Measurements from ENCODE around the gene ZNF784. TPM values are rescaled to one million over a fixed set of nuclear protein-coding genes. Genes with fewer than 3 reads are reported as not detected.

Gene ZNF784
- total and polyA plus RNA-seq, 4 donors = 0.79 to 6.0 (median 3.8) TPM

DNA sequence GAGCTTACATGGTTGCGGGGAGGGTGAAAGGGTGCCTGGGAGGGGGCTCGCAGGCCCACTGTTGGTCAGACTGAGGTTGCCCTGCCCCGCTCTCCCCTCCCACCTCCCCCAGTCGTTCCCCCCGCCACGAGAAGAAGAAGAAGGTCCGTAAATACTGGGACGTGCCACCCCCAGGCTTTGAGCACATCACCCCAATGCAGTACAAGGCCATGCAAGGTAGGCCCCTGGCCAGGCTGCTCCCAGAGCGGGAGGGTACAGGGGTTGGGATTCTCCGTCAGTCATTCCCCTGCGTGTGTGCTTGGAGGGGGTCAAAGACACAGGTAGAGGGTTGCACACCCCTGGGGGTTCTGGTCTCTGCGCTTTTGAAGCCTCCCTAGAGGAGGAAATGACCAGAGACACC is 36.0 kb upstream of the ZNF784 start:
- no peaks in the 10 kb centered on the region for H3K9me3 ChIP-seq (ENCODE audit: control insufficient read depth in 4 of 4, low read length in 3 of 4)
- H3K36me3 ChIP-seq (ENCODE audit: control insufficient read depth in 4 of 4, insufficient read depth in 3 of 4, low read depth in 1 of 4, low read length in 3 of 4) = peaks cover 25 to 45% (median 27%) of the 10 kb centered on the region in 4 donors
- peaks cover 8 to 36% (median 35%) of the 10 kb centered on the region in 4 donors for H3K4me1 ChIP-seq (ENCODE audit: control insufficient read depth in 4 of 4, insufficient read depth in 4 of 4, low read length in 3 of 4)
- no peak for DNase-seq (ENCODE audit: low spot score)
- no peaks in the 10 kb centered on the region for H3K27me3 ChIP-seq (ENCODE audit: control insufficient read depth in 4 of 4, insufficient read depth in 4 of 4, low read length in 3 of 4)
- no peak overlapping the region for H3K9ac ChIP-seq (ENCODE audit: low read depth in 1 of 2, low read length in 2 of 2)
- WGBS = 88% methylated on average over 12 of the region's 12 CpGs
- TF ChIP-seq RAD21 (IDR thresholded peaks at IDR 0.05) = no peak
- TF ChIP-seq, protein P1, sequence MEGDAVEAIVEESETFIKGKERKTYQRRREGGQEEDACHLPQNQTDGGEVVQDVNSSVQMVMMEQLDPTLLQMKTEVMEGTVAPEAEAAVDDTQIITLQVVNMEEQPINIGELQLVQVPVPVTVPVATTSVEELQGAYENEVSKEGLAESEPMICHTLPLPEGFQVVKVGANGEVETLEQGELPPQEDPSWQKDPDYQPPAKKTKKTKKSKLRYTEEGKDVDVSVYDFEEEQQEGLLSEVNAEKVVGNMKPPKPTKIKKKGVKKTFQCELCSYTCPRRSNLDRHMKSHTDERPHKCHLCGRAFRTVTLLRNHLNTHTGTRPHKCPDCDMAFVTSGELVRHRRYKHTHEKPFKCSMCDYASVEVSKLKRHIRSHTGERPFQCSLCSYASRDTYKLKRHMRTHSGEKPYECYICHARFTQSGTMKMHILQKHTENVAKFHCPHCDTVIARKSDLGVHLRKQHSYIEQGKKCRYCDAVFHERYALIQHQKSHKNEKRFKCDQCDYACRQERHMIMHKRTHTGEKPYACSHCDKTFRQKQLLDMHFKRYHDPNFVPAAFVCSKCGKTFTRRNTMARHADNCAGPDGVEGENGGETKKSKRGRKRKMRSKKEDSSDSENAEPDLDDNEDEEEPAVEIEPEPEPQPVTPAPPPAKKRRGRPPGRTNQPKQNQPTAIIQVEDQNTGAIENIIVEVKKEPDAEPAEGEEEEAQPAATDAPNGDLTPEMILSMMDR (IDR thresholded peaks at IDR 0.05; ENCODE audit: low read depth, low read length, missing input control) = no peak
- TF ChIP-seq FOXA1 (IDR thresholded peaks at IDR 0.05) = no peak
- TF ChIP-seq, protein P2, sequence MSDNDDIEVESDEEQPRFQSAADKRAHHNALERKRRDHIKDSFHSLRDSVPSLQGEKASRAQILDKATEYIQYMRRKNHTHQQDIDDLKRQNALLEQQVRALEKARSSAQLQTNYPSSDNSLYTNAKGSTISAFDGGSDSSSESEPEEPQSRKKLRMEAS (IDR thresholded peaks at IDR 0.05) = no peak
- TF ChIP-seq ZBTB33 (IDR thresholded peaks at IDR 0.05) = no peak
- no peak for TF ChIP-seq NR2F2 (IDR thresholded peaks at IDR 0.05)
- no peak overlapping the region for H3K4me3 ChIP-seq (ENCODE audit: low read depth in 1 of 3, low read length in 3 of 3)
- H3K27ac ChIP-seq (ENCODE audit: low read depth in 1 of 2, low read length in 2 of 2) = no peak overlapping the region

DNA sequence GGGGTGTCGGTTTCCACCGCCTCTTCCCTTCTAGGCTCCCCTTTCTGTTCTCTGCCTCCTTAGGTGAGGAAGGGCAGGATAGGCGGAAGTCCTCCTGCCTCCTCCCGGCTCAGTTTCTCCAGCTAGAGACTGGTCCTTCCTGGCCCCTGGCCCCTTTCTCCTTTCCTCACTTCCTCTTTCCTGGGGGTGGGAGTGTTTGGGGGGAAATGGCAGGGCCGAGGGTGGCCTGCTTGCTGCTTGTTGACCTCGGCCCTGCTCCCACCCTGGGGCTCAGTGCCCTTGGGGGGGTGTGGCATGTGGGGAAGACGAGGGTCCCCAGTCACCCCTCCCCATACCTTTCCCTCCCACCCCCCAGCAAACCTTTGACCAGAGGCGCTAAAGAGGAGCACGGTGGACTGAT is 35.5 kb upstream of the ZNF784 start:
- Histone ChIP-seq H3K36me3 (ENCODE audit: control insufficient read depth in 4 of 4, insufficient read depth in 3 of 4, low read depth in 1 of 4, low read length in 3 of 4) (peaks cover 25 to 42% (median 26%) of the 10 kb centered on the region in 4 donors), H3K9ac (ENCODE audit: low read depth in 1 of 2, low read length in 2 of 2) (no peak overlapping the region), H3K27ac (ENCODE audit: low read depth in 1 of 2, low read length in 2 of 2) (no peak overlapping the region), H3K27me3 (ENCODE audit: control insufficient read depth in 4 of 4, insufficient read depth in 4 of 4, low read length in 3 of 4) (no peaks in the 10 kb centered on the region), H3K4me1 (ENCODE audit: control insufficient read depth in 4 of 4, insufficient read depth in 4 of 4, low read length in 3 of 4) (peaks cover 8 to 36% (median 35%) of the 10 kb centered on the region in 4 donors), H3K9me3 (ENCODE audit: control insufficient read depth in 4 of 4, low read length in 3 of 4) (no peaks in the 10 kb centered on the region), H3K4me3 (ENCODE audit: low read depth in 1 of 3, low read length in 3 of 3) (no peak overlapping the region)
- TF ChIP-seq HNF4A (conservative IDR thresholded peaks at IDR 0.05) (no peak), ZBTB33 (IDR thresholded peaks at IDR 0.05) (no peak), NR2F2 (IDR thresholded peaks at IDR 0.05) (no peak), TAF1 (conservative IDR thresholded peaks at IDR 0.05) (no peak), ATF3 (IDR thresholded peaks at IDR 0.05) (no peak), HNF4G (IDR thresholded peaks at IDR 0.05) (no peak), JUND (IDR thresholded peaks at IDR 0.05) (no peak), FOXA2 (IDR thresholded peaks at IDR 0.05) (no peak), RXRA (IDR thresholded peaks at IDR 0.05) (no peak), YY1 (IDR thresholded peaks at IDR 0.05) (no peak), SP1 (IDR thresholded peaks at IDR 0.05) (no peak)
- TF ChIP-seq, protein P2 (IDR thresholded peaks at IDR 0.05) = no peak
- TF ChIP-seq, protein P3, sequence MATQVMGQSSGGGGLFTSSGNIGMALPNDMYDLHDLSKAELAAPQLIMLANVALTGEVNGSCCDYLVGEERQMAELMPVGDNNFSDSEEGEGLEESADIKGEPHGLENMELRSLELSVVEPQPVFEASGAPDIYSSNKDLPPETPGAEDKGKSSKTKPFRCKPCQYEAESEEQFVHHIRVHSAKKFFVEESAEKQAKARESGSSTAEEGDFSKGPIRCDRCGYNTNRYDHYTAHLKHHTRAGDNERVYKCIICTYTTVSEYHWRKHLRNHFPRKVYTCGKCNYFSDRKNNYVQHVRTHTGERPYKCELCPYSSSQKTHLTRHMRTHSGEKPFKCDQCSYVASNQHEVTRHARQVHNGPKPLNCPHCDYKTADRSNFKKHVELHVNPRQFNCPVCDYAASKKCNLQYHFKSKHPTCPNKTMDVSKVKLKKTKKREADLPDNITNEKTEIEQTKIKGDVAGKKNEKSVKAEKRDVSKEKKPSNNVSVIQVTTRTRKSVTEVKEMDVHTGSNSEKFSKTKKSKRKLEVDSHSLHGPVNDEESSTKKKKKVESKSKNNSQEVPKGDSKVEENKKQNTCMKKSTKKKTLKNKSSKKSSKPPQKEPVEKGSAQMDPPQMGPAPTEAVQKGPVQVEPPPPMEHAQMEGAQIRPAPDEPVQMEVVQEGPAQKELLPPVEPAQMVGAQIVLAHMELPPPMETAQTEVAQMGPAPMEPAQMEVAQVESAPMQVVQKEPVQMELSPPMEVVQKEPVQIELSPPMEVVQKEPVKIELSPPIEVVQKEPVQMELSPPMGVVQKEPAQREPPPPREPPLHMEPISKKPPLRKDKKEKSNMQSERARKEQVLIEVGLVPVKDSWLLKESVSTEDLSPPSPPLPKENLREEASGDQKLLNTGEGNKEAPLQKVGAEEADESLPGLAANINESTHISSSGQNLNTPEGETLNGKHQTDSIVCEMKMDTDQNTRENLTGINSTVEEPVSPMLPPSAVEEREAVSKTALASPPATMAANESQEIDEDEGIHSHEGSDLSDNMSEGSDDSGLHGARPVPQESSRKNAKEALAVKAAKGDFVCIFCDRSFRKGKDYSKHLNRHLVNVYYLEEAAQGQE (IDR thresholded peaks at IDR 0.05) = no peak
- TF ChIP-seq, protein P1 (IDR thresholded peaks at IDR 0.05; ENCODE audit: low read depth, low read length, missing input control) = no peak
- 70% methylated on average over 9 of the region's 9 CpGs for WGBS
- no peak for DNase-seq (ENCODE audit: low spot score)
